GM10266 (cell line): ENCODE data around the gene DACH2.

Source experiments
- DNase-seq: peaks from one replicate; pipeline ENCODE4 v3.0.0; 2012; ENCODE audit errors: extremely low spot score
- CTCF ChIP-seq: IDR thresholded peaks from 2 replicates; pipeline ENCODE4 v1.5.1; 2012; ENCODE audit warnings: mild to moderate bottlenecking, low read depth; ENCODE audit not compliant: control insufficient read depth, insufficient read depth; ENCODE audit errors: missing control alignments

DACH2 gene

DNA sequence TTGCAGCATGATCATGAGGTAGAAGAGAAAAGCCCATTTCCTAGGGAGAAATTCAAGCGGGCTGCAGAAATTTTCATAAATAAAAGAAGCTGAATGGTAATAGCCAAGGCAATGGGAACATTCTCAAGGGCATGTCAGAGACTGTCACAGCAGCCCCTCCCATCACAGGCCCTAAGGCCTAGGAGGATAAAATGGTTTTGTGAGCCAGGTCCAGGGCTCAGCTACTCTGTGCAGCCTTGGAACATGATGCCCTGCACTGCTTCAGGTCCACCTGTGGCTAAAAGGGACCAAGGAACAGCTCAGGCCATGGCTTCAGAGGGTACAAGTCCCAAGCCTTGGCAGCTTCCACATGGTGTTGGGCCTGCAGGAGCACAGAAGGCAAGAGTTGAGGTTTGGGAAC is 93.3 kb downstream of the DACH2 start:
- no peak for DNase-seq
- TF ChIP-seq CTCF, result no peak

DNA sequence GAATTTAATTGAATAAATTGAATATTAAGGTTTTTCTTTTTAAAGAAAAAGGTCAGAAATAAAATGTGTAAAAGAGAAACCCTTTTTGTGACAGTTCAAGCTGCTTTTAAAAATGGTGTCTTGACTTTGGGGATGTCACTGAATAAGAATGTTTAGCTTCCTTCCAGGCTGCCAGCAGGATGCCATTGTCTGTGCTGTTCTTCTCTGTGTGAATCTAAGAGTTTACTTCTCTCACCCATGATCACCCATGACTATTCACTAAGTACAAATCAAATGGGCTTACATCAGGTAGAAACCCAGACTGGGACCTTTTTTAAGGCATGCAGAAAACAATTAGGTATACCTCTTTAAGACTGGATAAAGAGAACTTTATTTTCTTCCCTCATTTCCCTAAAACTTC is 115.3 kb downstream of the DACH2 start:
- no peak for TF ChIP-seq CTCF
- no peak for DNase-seq

GRCh38 chrX:86295293-86295692 is 147.0 kb downstream of the DACH2 start:
- no peak for TF ChIP-seq CTCF
- DNase-seq, result no peak

- no peak for DNase-seq
- TF ChIP-seq CTCF, result no peak
Observed at GRCh38 chrX:86322913-86323312, 174.7 kb downstream of the DACH2 start.

DNA sequence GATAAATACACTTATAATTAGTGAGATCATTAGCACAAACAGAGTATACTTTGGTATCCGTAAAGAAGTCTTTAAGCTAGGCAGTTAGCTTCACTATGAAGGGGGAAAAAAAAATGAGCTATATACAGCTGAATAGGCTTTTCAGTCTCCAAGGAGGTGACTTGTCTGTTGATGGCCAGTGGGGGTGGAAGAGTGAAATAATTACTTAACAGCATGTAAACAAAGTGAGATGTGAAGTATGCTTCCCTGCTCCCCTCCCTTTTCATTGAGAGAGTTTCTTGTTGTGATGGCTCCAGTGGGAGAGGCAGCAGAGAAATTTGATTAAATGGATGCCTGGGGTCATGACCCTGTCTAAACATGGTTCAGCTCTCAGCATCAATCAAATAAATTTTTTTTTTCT is 180.9 kb downstream of the DACH2 start:
- no peak for DNase-seq
- no peak for TF ChIP-seq CTCF

- DNase-seq, result no peak
Observed at GRCh38 chrX:86348669-86349068, 200.4 kb downstream of the DACH2 start.

GRCh38 chrX:86349115-86349514 is 200.9 kb downstream of the DACH2 start:
- DNase-seq, result no peak
- TF ChIP-seq CTCF, result no peak

More at GRCh38 chrX:86348669-86349068, 200.4 kb downstream of the DACH2 start:
- TF ChIP-seq CTCF, result no peak
